GM19438 (cell line): Measurements from ENCODE around the gene HTR3B.
"Not testable (repeated sequence)": the region's sequence is repeated elsewhere in the genome, so short reads cannot be mapped to it uniquely, and the experiment has no call there.

Experiments used
- ATAC-seq: cut with Tn5 transposase; IDR thresholded peaks from one replicate; pipeline ENCODE4 v1.9.1; 2021; ENCODE audit warnings: low read depth; ENCODE audit not compliant: unreplicated experiment

HTR3B gene

GRCh38 chr11:113881856-113882255, 22.7 kb upstream of the HTR3B start:
- ATAC-seq, result no peak

- no peak for ATAC-seq
Observed at GRCh38 chr11:113884361-113884836, 20.2 kb upstream of the HTR3B start.

GRCh38 chr11:113885897-113886296, 18.7 kb upstream of the HTR3B start:
- no peak for ATAC-seq

- ATAC-seq, result no peak
Observed at GRCh38 chr11:113888848-113889247, 15.7 kb upstream of the HTR3B start.

GRCh38 chr11:113894421-113894996, 10.1 kb upstream of the HTR3B start:
- ATAC-seq, result no peak

GRCh38 chr11:113895367-113896155, 9.0 kb upstream of the HTR3B start:
- no peak for ATAC-seq

- ATAC-seq, result no peak
Observed at GRCh38 chr11:113896156-113896879, 8.3 kb upstream of the HTR3B start.

GRCh38 chr11:113901141-113901540, 3.5 kb upstream of the HTR3B start:
- ATAC-seq, result no peak

GRCh38 chr11:113906038-113906437, 1.4 kb downstream of the HTR3B start:
- ATAC-seq, result no peak

GRCh38 chr11:113906516-113906915, 1.9 kb downstream of the HTR3B start:
- no peak for ATAC-seq

- no peak for ATAC-seq
Observed at GRCh38 chr11:113907152-113907551, 2.6 kb downstream of the HTR3B start.

GRCh38 chr11:113907681-113908080, 3.1 kb downstream of the HTR3B start:
- no peak for ATAC-seq

GRCh38 chr11:113908098-113908497, 3.5 kb downstream of the HTR3B start:
- no peak for ATAC-seq

- ATAC-seq, result not testable (repeated sequence)
Observed at GRCh38 chr11:113911491-113911890, 6.9 kb downstream of the HTR3B start.

- ATAC-seq, result no peak
Observed at GRCh38 chr11:113923572-113923971, 19.0 kb downstream of the HTR3B start.

GRCh38 chr11:113926273-113927197, 21.9 kb downstream of the HTR3B start:
- no peak for ATAC-seq

GRCh38 chr11:113928311-113928710, 23.7 kb downstream of the HTR3B start:
- no peak for ATAC-seq

GRCh38 chr11:113932788-113933187, 28.2 kb downstream of the HTR3B start:
- ATAC-seq, result no peak

GRCh38 chr11:113934193-113934592, 29.6 kb downstream of the HTR3B start:
- ATAC-seq, result not testable (repeated sequence)

GRCh38 chr11:113934761-113935160, 30.2 kb downstream of the HTR3B start:
- no peak for ATAC-seq
